B cell (primary cell): ENCODE measurements around the gene ARHGAP19.

ENCODE experiments used
- EZH2 ChIP-seq: IDR thresholded peaks from 2 replicates; pipeline ENCODE4 v1.6.1; 2012; ENCODE audit warnings: borderline replicate concordance, low read depth, mild to moderate bottlenecking, moderate library complexity, low read length; ENCODE audit not compliant: insufficient read depth, poor library complexity, severe bottlenecking
- TF ChIP-seq, protein P1 (sequence below): fragments of 200-600 bp; IDR thresholded peaks from one replicate; pipeline ENCODE4 v1.8.0; 2022; ENCODE audit warnings: antibody characterized with exemption, mild to moderate bottlenecking

DNA sequence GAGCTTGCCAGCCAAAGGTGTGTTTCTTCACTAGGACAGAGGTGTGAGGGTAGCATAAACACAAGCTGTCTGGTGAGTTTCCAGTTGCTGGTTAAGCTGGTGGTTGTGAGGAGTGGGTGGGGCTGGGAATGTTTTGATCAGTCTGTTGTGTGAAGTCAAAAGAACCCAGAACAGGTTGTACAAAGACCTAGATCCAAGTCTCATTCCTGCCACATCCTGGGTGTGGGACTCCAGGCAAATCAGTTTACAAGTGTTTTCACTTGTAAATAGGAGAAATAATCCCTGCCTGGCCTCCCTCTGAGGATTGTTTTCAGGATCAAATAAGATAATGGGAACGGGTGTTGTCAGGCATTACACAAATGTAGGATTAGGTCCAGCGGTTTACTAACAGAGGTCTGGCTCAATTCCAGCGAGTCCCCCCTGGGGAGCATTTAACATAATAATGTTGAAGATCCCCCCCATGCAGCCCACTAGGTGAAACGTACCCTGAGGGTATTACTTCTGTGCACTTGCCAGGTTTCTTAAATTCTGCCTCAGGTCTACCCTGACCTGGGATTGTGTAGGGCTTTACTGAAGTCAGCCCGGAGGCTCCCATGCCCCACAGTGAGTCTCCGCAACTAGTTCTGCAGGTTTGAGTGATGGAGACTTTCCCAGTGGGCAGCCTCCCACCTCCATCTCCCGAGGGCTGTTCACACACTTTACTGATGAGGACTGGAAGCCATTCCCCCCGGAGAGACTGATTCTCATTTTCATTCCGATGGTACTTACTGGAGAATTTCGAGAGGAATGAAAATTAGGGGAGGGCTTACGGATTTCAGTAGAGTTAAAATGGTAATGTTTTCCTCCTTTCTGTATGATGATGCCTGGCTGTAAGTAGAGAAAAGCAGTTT, 44.8 kb upstream of the ARHGAP19 start:
- TF ChIP-seq, protein P1, sequence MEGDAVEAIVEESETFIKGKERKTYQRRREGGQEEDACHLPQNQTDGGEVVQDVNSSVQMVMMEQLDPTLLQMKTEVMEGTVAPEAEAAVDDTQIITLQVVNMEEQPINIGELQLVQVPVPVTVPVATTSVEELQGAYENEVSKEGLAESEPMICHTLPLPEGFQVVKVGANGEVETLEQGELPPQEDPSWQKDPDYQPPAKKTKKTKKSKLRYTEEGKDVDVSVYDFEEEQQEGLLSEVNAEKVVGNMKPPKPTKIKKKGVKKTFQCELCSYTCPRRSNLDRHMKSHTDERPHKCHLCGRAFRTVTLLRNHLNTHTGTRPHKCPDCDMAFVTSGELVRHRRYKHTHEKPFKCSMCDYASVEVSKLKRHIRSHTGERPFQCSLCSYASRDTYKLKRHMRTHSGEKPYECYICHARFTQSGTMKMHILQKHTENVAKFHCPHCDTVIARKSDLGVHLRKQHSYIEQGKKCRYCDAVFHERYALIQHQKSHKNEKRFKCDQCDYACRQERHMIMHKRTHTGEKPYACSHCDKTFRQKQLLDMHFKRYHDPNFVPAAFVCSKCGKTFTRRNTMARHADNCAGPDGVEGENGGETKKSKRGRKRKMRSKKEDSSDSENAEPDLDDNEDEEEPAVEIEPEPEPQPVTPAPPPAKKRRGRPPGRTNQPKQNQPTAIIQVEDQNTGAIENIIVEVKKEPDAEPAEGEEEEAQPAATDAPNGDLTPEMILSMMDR: no peak
- TF ChIP-seq EZH2: no peak
